GM19193 (cell line): ENCODE results near the gene PPARG.

Experiments used
- POLR2A ChIP-seq: IDR thresholded peaks from 4 replicates; pipeline ENCODE4 v1.6.1; 2011; ENCODE audit not compliant: insufficient read depth, insufficient read length; ENCODE audit errors: extremely low read depth

PPARG gene

GRCh38 chr3:12442654-12443501 is 154.0 kb downstream of the PPARG start:
- TF ChIP-seq POLR2A: no peak

- TF ChIP-seq POLR2A: no peak
Observed at GRCh38 chr3:12443781-12444522, 155.1 kb downstream of the PPARG start.

- no peak for TF ChIP-seq POLR2A
Observed at GRCh38 chr3:12444582-12445471, 156.0 kb downstream of the PPARG start.

- TF ChIP-seq POLR2A: no peak
Observed at GRCh38 chr3:12445523-12446240, 156.8 kb downstream of the PPARG start.

- no peak for TF ChIP-seq POLR2A
Observed at GRCh38 chr3:12446298-12446697, 157.4 kb downstream of the PPARG start.

GRCh38 chr3:12447075-12447474 is 158.2 kb downstream of the PPARG start:
- TF ChIP-seq POLR2A: no peak

- no peak for TF ChIP-seq POLR2A
Observed at GRCh38 chr3:12449889-12450682, 161.2 kb downstream of the PPARG start.

GRCh38 chr3:12451481-12451880 is 162.6 kb downstream of the PPARG start:
- TF ChIP-seq POLR2A: no peak

GRCh38 chr3:12451960-12452359 is 163.1 kb downstream of the PPARG start:
- TF ChIP-seq POLR2A: no peak

- no peak for TF ChIP-seq POLR2A
Observed at GRCh38 chr3:12452361-12453330, 163.8 kb downstream of the PPARG start.

GRCh38 chr3:12454076-12454815 is 165.4 kb downstream of the PPARG start:
- no peak for TF ChIP-seq POLR2A

GRCh38 chr3:12454816-12455121 is 165.9 kb downstream of the PPARG start:
- TF ChIP-seq POLR2A: no peak
